Kidney (tissue), 14 donors: ENCODE results near the gene STK33. TPM values are rescaled to one million over a fixed set of nuclear protein-coding genes. Genes with fewer than 3 reads are reported as not detected.
A peak's percentile ranks its signal among the peaks of the same experiment; 100 is the strongest.

Source experiments
- DNase-seq, 5 donors: peaks; one replicate each; pipeline ENCODE4 v3.0.0-alpha.2; 2013 to 2020
- FAIRE-seq: peaks from 2 replicates; lab custom pipeline; 2012; peaks lifted over from hg19 to GRCh38; lab: Jason Lieb, UNC
- H3K27ac ChIP-seq, 2 donors: one replicate each; pipeline ENCODE4 v1.7.0; 2013; ENCODE audit warnings: low read depth in 2 of 2, low read length in 2 of 2, inconsistent platforms in 1 of 2
- H3K27me3 ChIP-seq: one replicate; pipeline ENCODE4 v1.7.1; 2013; ENCODE audit warnings: low read length, inconsistent platforms; ENCODE audit not compliant: control insufficient read depth, insufficient read depth
- H3K36me3 ChIP-seq, 3 donors: one replicate each; pipeline versions ENCODE4 v1.7.0 to v1.7.1; 2013; ENCODE audit warnings: low read length in 3 of 3, control low read depth in 1 of 3, inconsistent platforms in 1 of 3; ENCODE audit not compliant: insufficient read depth in 3 of 3, control insufficient read depth in 2 of 3
- H3K4me1 ChIP-seq, 3 donors: one replicate each; pipeline versions ENCODE4 v1.7.0 to v1.7.1; 2013; ENCODE audit warnings: low read length in 3 of 3, inconsistent platforms in 1 of 3, low read depth in 1 of 3; ENCODE audit not compliant: control insufficient read depth in 2 of 3, insufficient read depth in 2 of 3
- H3K4me3 ChIP-seq, 3 donors: one replicate each; pipeline versions ENCODE4 v1.7.0 to v1.8.1; 2013; ENCODE audit warnings: low read length in 3 of 3, control low read depth in 1 of 3, inconsistent platforms in 1 of 3
- H3K9ac ChIP-seq, 3 donors: one replicate each; pipeline versions ENCODE4 v1.7.0 to v1.7.1; 2013; ENCODE audit warnings: low read length in 3 of 3, control low read depth in 1 of 3, inconsistent platforms in 1 of 3
- H3K9me3 ChIP-seq, 3 donors: one replicate each; pipeline versions ENCODE4 v1.7.0 to v1.7.1; 2013; ENCODE audit warnings: low read length in 3 of 3, control low read depth in 1 of 3, inconsistent platforms in 1 of 3; ENCODE audit not compliant: control insufficient read depth in 2 of 3, insufficient read depth in 1 of 3
- CTCF ChIP-seq: IDR thresholded peaks from 3 replicates; pipeline ENCODE4 v1.5.1; 2012; ENCODE audit warnings: mild to moderate bottlenecking, moderate library complexity, borderline replicate concordance; ENCODE audit not compliant: insufficient read depth; ENCODE audit errors: extremely low read depth
- intact Hi-C: fragments of 100-400 bp; cut with DNase I; formaldehyde crosslinking; loops from one replicate; pipeline ENCODE4 v1.11.1; 2022
- polyA plus RNA-seq: library from polyadenylated mRNA; stranded (reverse); fragments of 350-450 nt; fragmentation: Illumina TruSeq; extraction: RNeasy Lipid Tissue Mini Kit (QIAGEN cat#74804); gene quantifications from one replicate; pipeline ENCODE4 v1.2.3, GENCODE V29; 2014; ENCODE audit warnings: low read depth, low replicate concordance; ENCODE audit not compliant: insufficient read depth
- total RNA-seq: library from RNA; stranded (reverse); fragmentation: NEBNext Ultra II Directional; extraction: Animal tissue kit (Norgen Biotek cat#: 25700); gene quantifications from one replicate; pipeline ENCODE4 v1.2.1, GENCODE V29; 2021
- donor health status: control.
- donor health status: control.
- donor health status: control.
- donor health status: control.
- donor health status: control.
- donor health status: DM: yes; HTN: yes; CAD: no.
- donor health status: Normal renal cell carcinoma (clear cell type).

Gene STK33
- total and polyA plus RNA-seq, 2 donors from 2014 or later, result 11.9 to 19.3 TPM

- intact Hi-C loops, result no loop called here
- FAIRE-seq, result no peak
- H3K4me1 ChIP-seq, result peaks cover 0 to under 1% (median 0%) of the 10 kb centered on the region in 3 donors
- H3K36me3 ChIP-seq, result peaks cover 0 to 30% (median 18%) of the 10 kb centered on the region in 3 donors
- no peak overlapping the region for H3K4me3 ChIP-seq
- no peaks in the 10 kb centered on the region for H3K9me3 ChIP-seq
- no peak overlapping the region for H3K27ac ChIP-seq
- no peak overlapping the region for H3K9ac ChIP-seq
- no peak for TF ChIP-seq CTCF
- no peaks in the 10 kb centered on the region for H3K27me3 ChIP-seq
- DNase-seq, result no peak
Observed at GRCh38 chr11:8615291-8616032, 21.4 kb upstream of the STK33 start.

GRCh38 chr11:8614497-8614896, 20.5 kb upstream of the STK33 start:
- intact Hi-C loops, result no loop called here
- no peak for TF ChIP-seq CTCF
- H3K36me3 ChIP-seq, result peaks cover 0 to 21% (median 11%) of the 10 kb centered on the region in 3 donors
- FAIRE-seq, result no peak
- no peak for DNase-seq
- no peak overlapping the region for H3K27ac ChIP-seq
- H3K27me3 ChIP-seq, result no peaks in the 10 kb centered on the region
- no peak overlapping the region for H3K4me3 ChIP-seq
- no peaks in the 10 kb centered on the region for H3K9me3 ChIP-seq
- peaks cover 0 to 3% (median 0%) of the 10 kb centered on the region in 3 donors for H3K4me1 ChIP-seq
- H3K9ac ChIP-seq, result no peak overlapping the region

GRCh38 chr11:8613036-8613435, 19.0 kb upstream of the STK33 start:
- no peak overlapping the region for H3K4me3 ChIP-seq
- intact Hi-C loops, result no loop called here
- no peak for TF ChIP-seq CTCF
- H3K27me3 ChIP-seq, result no peaks in the 10 kb centered on the region
- H3K9me3 ChIP-seq, result no peaks in the 10 kb centered on the region
- peak in 1 of 5 donors; percentile 18 for DNase-seq
- FAIRE-seq, result no peak
- H3K9ac ChIP-seq, result no peak overlapping the region
- H3K27ac ChIP-seq, result no peak overlapping the region
- H3K36me3 ChIP-seq, result peaks cover 0 to 12% (median 8%) of the 10 kb centered on the region in 3 donors
- H3K4me1 ChIP-seq, result peaks cover 0 to 3% (median 0%) of the 10 kb centered on the region in 3 donors
